Osteoblast (primary cell): Measurements from ENCODE around the gene AP2A1. TPM values are rescaled to one million over a fixed set of nuclear protein-coding genes. Genes with fewer than 3 reads are reported as not detected.

Experiments
- DNase-seq: peaks from one replicate; pipeline ENCODE4 v3.0.0; 2011; ENCODE audit warnings: low spot score, mixed read lengths; ENCODE audit not compliant: insufficient read length; ENCODE audit errors: missing footprints
- H2AFZ ChIP-seq: 2 replicates; pipeline ENCODE4 v1.6.0; 2011; ENCODE audit warnings: mild to moderate bottlenecking, low read length
- H3K27ac ChIP-seq: 2 replicates; pipeline ENCODE4 v1.5.1; 2011; ENCODE audit warnings: mild to moderate bottlenecking, low read depth, low read length, moderate library complexity
- H3K27me3 ChIP-seq: 2 replicates; pipeline ENCODE4 v1.6.0; 2012; ENCODE audit warnings: mild to moderate bottlenecking, control low read depth, inconsistent platforms, low read length, moderate library complexity; ENCODE audit not compliant: insufficient read depth
- H3K36me3 ChIP-seq: 2 replicates; pipeline ENCODE4 v1.5.1; 2011; ENCODE audit warnings: mild to moderate bottlenecking, low read length, control low read depth, moderate library complexity; ENCODE audit not compliant: insufficient read depth
- H3K4me1 ChIP-seq: 2 replicates; pipeline ENCODE4 v1.5.1; 2011; ENCODE audit warnings: mild to moderate bottlenecking, low read length, control low read depth, moderate library complexity; ENCODE audit not compliant: insufficient read depth
- H3K4me2 ChIP-seq: 2 replicates; pipeline ENCODE4 v1.6.0; 2011; ENCODE audit warnings: mild to moderate bottlenecking, low read length; ENCODE audit not compliant: insufficient read depth
- H3K4me3 ChIP-seq: fragments of 200-600 bp; sonication (generic); 3 replicates; pipeline ENCODE4 v1.5.1; 2012; ENCODE audit warnings: mild to moderate bottlenecking, low read length, inconsistent platforms; ENCODE audit not compliant: insufficient read depth
- H3K79me2 ChIP-seq: 2 replicates; pipeline ENCODE4 v1.6.0; 2012; ENCODE audit warnings: mild to moderate bottlenecking, low read length, control low read depth, inconsistent platforms; ENCODE audit not compliant: insufficient read depth
- H3K9me3 ChIP-seq: 2 replicates; pipeline ENCODE4 v1.5.1; 2011; ENCODE audit warnings: low read depth, low read length, control low read depth
- H4K20me1 ChIP-seq: 2 replicates; pipeline ENCODE4 v1.6.0; 2012; ENCODE audit warnings: mild to moderate bottlenecking, low read length, control low read depth; ENCODE audit not compliant: insufficient read depth
- CTCF ChIP-seq: IDR thresholded peaks from 2 replicates; pipeline ENCODE4 v1.5.1; 2011; ENCODE audit warnings: mild to moderate bottlenecking, low read depth, low read length, moderate library complexity; ENCODE audit errors: extremely low read depth
- total RNA-seq: library from RNA; depleted of rRNA; stranded (reverse); fragments of >200 nt; gene quantifications from 2 replicates; pipeline ENCODE4 v1.2.3, GENCODE V29; 2012

Gene AP2A1
- total RNA-seq, 1 donor = 98.1 TPM

GRCh38 chr19:49838885-49839588, 72.2 kb downstream of the AP2A1 start:
- Histone ChIP-seq H3K79me2 (no peaks in the 10 kb centered on the region), H3K9me3 (no peaks in the 10 kb centered on the region), H3K36me3 (peaks cover 42% of the 10 kb centered on the region), H2AFZ (no peak overlapping the region), H4K20me1 (no peaks in the 10 kb centered on the region), H3K27ac (no peak overlapping the region), H3K4me3 (no peak overlapping the region), H3K4me2 (no peak overlapping the region), H3K27me3 (no peaks in the 10 kb centered on the region), H3K4me1 (no peaks in the 10 kb centered on the region)
- DNase-seq = peak; percentile 58
- TF ChIP-seq CTCF = no peak

GRCh38 chr19:49839713-49840112, 72.9 kb downstream of the AP2A1 start:
- Histone ChIP-seq H2AFZ (no peak overlapping the region), H3K4me2 (no peak overlapping the region), H3K4me1 (no peaks in the 10 kb centered on the region), H3K36me3 (peaks cover 42% of the 10 kb centered on the region), H3K27me3 (no peaks in the 10 kb centered on the region), H3K27ac (no peak overlapping the region), H4K20me1 (no peaks in the 10 kb centered on the region), H3K4me3 (no peak overlapping the region), H3K79me2 (no peaks in the 10 kb centered on the region), H3K9me3 (no peaks in the 10 kb centered on the region)
- TF ChIP-seq CTCF = no peak
- DNase-seq = peak; percentile 34

GRCh38 chr19:49840321-49840720, 73.5 kb downstream of the AP2A1 start:
- H3K4me1 ChIP-seq = no peaks in the 10 kb centered on the region
- no peak overlapping the region for H3K4me3 ChIP-seq
- DNase-seq = peak; percentile 30
- no peak for TF ChIP-seq CTCF
- no peaks in the 10 kb centered on the region for H4K20me1 ChIP-seq
- no peak overlapping the region for H3K27ac ChIP-seq
- H3K9me3 ChIP-seq = no peaks in the 10 kb centered on the region
- no peaks in the 10 kb centered on the region for H3K27me3 ChIP-seq
- H3K79me2 ChIP-seq = no peaks in the 10 kb centered on the region
- H2AFZ ChIP-seq = no peak overlapping the region
- H3K4me2 ChIP-seq = no peak overlapping the region
- H3K36me3 ChIP-seq = peaks cover 42% of the 10 kb centered on the region

- Histone ChIP-seq H2AFZ (no peak overlapping the region), H3K27me3 (no peaks in the 10 kb centered on the region), H3K4me2 (no peak overlapping the region), H3K36me3 (peaks cover 42% of the 10 kb centered on the region), H3K4me1 (no peaks in the 10 kb centered on the region), H4K20me1 (no peaks in the 10 kb centered on the region), H3K79me2 (no peaks in the 10 kb centered on the region), H3K4me3 (no peak overlapping the region), H3K9me3 (no peaks in the 10 kb centered on the region), H3K27ac (no peak overlapping the region)
- DNase-seq = peak; percentile 47
- TF ChIP-seq CTCF = no peak
Observed at GRCh38 chr19:49840736-49841249, 74.0 kb downstream of the AP2A1 start.
